ENCODE measurements around the gene NDST3. TPM values are rescaled to one million over a fixed set of nuclear protein-coding genes. Genes with fewer than 3 reads are reported as not detected.

Gene NDST3
- total and polyA plus RNA-seq, 4 donors: 0.36 to 2.8 (median 1.4) TPM

DNA sequence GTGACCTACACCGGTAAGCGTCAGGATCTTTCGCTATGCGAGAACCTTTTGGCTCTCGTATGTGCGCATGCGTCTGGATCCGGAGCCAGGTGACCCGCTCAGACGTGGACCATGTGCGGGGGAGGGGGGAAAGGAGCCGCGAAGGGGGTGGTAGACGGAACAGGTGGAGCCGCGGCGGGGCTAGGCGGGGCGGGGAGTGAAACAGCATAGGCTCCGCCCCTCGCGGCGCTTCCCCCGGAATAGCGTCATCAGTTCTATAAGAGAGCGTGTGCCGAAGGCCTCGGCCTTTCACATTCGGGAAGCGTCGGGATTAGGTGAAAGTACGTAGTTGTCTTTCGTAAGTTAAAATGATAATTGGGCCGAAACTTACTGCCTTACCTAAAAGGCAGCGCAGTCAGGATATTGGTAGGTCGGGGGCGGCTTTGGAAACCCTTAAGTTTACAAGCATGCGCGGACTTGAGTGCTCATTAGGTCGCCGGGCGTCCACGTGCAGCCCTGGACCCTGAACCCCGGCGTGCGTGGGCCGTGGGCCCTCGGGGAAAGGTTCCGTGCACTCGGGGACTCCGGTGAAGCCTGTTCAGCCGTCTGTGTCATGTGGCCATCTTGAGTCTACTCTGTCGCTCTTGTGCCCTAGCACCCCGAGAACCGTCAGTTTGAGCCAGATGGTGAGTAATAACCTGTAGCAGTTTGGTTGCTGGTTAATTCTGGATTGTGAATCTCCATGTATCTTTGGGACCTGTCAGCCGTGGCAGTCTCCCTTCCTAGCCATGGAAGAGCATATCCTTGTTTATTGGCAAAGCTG is 244.4 kb downstream of the NDST3 start:
- Histone ChIP-seq H3K9ac (ENCODE audit: low read depth in 1 of 2, low read length in 2 of 2) (peak overlapping the region; percentile 97 to 99), H3K4me1 (ENCODE audit: control insufficient read depth in 4 of 4, insufficient read depth in 4 of 4, low read length in 3 of 4) (peaks cover 2 to 59% (median 41%) of the 10 kb centered on the region in 4 donors), H3K4me3 (ENCODE audit: low read depth in 1 of 3, low read length in 3 of 3) (peak overlapping the region; percentile 70 to 99 (median 94)), H3K36me3 (ENCODE audit: control insufficient read depth in 4 of 4, insufficient read depth in 3 of 4, low read depth in 1 of 4, low read length in 3 of 4) (peaks cover 0 to 4% (median 1%) of the 10 kb centered on the region in 4 donors), H3K27me3 (ENCODE audit: control insufficient read depth in 4 of 4, insufficient read depth in 4 of 4, low read length in 3 of 4) (no peaks in the 10 kb centered on the region), H3K9me3 (ENCODE audit: control insufficient read depth in 4 of 4, low read length in 3 of 4) (no peaks in the 10 kb centered on the region), H3K27ac (ENCODE audit: low read depth in 1 of 2, low read length in 2 of 2) (peak overlapping the region; percentile 95 to 96)
- DNase-seq (ENCODE audit: low spot score): peak; percentile 92
- TF ChIP-seq FOXA1 (IDR thresholded peaks at IDR 0.05) (no peak), FOXA2 (IDR thresholded peaks at IDR 0.05) (no peak), EGR1 (IDR thresholded peaks at IDR 0.05; ENCODE audit: low read depth in 2 of 2) (peak; percentile 77 to 93), YY1 (IDR thresholded peaks at IDR 0.05) (peak; percentile 56), NR2F2 (IDR thresholded peaks at IDR 0.05) (peak; percentile 66), ATF3 (IDR thresholded peaks at IDR 0.05) (peak; percentile 32), RXRA (IDR thresholded peaks at IDR 0.05) (peak; percentile 39 to 50), HNF4A (conservative IDR thresholded peaks at IDR 0.05) (peak; percentile 52 to 79), JUND (IDR thresholded peaks at IDR 0.05) (no peak), HNF4G (IDR thresholded peaks at IDR 0.05) (peak; percentile 63), SP1 (IDR thresholded peaks at IDR 0.05) (peak; percentile 69), GABPA (IDR thresholded peaks at IDR 0.05 in 1 of 2, conservative IDR thresholded peaks at IDR 0.05 in 1 of 2) (peak; percentile 48 to 81), TAF1 (conservative IDR thresholded peaks at IDR 0.05) (peak; percentile 99), RAD21 (IDR thresholded peaks at IDR 0.05) (no peak)
- TF ChIP-seq, protein P1, sequence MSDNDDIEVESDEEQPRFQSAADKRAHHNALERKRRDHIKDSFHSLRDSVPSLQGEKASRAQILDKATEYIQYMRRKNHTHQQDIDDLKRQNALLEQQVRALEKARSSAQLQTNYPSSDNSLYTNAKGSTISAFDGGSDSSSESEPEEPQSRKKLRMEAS (IDR thresholded peaks at IDR 0.05): peak; percentile 96
- TF ChIP-seq, protein P2, sequence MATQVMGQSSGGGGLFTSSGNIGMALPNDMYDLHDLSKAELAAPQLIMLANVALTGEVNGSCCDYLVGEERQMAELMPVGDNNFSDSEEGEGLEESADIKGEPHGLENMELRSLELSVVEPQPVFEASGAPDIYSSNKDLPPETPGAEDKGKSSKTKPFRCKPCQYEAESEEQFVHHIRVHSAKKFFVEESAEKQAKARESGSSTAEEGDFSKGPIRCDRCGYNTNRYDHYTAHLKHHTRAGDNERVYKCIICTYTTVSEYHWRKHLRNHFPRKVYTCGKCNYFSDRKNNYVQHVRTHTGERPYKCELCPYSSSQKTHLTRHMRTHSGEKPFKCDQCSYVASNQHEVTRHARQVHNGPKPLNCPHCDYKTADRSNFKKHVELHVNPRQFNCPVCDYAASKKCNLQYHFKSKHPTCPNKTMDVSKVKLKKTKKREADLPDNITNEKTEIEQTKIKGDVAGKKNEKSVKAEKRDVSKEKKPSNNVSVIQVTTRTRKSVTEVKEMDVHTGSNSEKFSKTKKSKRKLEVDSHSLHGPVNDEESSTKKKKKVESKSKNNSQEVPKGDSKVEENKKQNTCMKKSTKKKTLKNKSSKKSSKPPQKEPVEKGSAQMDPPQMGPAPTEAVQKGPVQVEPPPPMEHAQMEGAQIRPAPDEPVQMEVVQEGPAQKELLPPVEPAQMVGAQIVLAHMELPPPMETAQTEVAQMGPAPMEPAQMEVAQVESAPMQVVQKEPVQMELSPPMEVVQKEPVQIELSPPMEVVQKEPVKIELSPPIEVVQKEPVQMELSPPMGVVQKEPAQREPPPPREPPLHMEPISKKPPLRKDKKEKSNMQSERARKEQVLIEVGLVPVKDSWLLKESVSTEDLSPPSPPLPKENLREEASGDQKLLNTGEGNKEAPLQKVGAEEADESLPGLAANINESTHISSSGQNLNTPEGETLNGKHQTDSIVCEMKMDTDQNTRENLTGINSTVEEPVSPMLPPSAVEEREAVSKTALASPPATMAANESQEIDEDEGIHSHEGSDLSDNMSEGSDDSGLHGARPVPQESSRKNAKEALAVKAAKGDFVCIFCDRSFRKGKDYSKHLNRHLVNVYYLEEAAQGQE (IDR thresholded peaks at IDR 0.05): peak; percentile 96
- under 1% methylated on average over 56 of the region's 56 CpGs for WGBS

DNA sequence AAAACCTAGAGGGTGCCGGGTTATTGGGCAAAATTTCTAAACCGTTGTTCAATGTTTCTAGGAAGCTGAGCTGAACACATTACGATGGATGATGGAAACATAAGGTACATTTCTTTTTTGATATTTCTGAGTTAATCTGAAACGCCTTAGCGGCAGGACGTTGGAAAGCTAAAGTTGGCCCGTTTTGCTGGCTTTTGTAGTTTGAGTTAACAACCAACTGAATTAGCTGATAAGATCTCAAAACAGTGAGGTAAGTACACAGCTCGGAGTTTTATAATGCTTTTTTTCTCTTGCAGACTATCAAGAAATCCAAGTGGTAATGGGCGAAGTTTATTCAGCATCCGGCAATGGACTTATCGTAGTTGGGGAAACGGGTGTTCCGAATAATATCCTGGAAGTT is 245.0 kb downstream of the NDST3 start:
- H3K4me3 ChIP-seq (ENCODE audit: low read depth in 1 of 3, low read length in 3 of 3): peak overlapping the region; percentile 70 to 99 (median 94)
- DNase-seq (ENCODE audit: low spot score): no peak
- H3K4me1 ChIP-seq (ENCODE audit: control insufficient read depth in 4 of 4, insufficient read depth in 4 of 4, low read length in 3 of 4): peaks cover 4 to 64% (median 41%) of the 10 kb centered on the region in 4 donors
- peak overlapping the region; percentile 95 to 96 for H3K27ac ChIP-seq (ENCODE audit: low read depth in 1 of 2, low read length in 2 of 2)
- no peaks in the 10 kb centered on the region for H3K9me3 ChIP-seq (ENCODE audit: control insufficient read depth in 4 of 4, low read length in 3 of 4)
- TF ChIP-seq HNF4G (IDR thresholded peaks at IDR 0.05) (no peak), JUND (IDR thresholded peaks at IDR 0.05) (no peak), FOXA1 (IDR thresholded peaks at IDR 0.05) (no peak)
- no peaks in the 10 kb centered on the region for H3K27me3 ChIP-seq (ENCODE audit: control insufficient read depth in 4 of 4, insufficient read depth in 4 of 4, low read length in 3 of 4)
- WGBS: 3% methylated on average over 13 of the region's 13 CpGs
- H3K36me3 ChIP-seq (ENCODE audit: control insufficient read depth in 4 of 4, insufficient read depth in 3 of 4, low read depth in 1 of 4, low read length in 3 of 4): peaks cover 0 to 4% (median 1%) of the 10 kb centered on the region in 4 donors
- peak overlapping the region; percentile 97 to 99 for H3K9ac ChIP-seq (ENCODE audit: low read depth in 1 of 2, low read length in 2 of 2)

Measured in liver (tissue), 9 donors.